ENCODE results near the gene CD7.

CD7 gene

DNA sequence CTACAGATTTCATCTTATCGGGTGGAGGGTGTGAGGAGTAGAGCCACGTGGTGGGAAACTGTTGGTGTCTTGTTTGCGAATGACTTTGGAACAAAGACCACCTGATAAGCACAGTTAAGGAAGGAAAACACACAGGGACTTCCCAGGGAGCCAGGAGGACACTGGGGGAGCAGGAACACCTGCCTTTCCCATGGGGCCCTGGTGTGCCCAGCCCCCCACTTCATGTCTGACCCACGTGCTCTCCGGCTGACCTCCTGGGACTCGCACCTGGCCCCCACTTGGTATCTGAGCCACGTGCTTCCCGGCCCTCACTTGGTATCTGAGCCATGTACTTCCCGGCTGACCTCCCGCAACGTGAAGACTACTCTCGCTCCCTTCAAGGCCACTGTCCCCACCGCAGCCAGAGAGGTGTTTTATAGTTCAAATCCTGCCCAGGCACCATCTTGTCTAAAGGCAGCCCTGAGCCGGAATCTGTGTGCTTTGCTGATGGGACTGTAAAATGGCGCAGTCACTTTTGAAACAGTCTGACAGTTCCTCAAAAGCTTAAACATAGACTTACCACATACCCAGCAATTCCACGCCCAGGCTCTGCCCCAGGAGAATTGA lies 38.5 kb downstream of the CD7 start:
- no peak for DNase-seq (ENCODE audit: low spot score)

- no peak for DNase-seq (ENCODE audit: low spot score)
Observed at GRCh38 chr17:82278308-82278707, 39.1 kb downstream of the CD7 start.

GRCh38 chr17:82277851-82278250 lies 39.6 kb downstream of the CD7 start:
- DNase-seq (ENCODE audit: low spot score), result no peak

GRCh38 chr17:82276938-82277337 lies 40.5 kb downstream of the CD7 start:
- no peak for DNase-seq (ENCODE audit: low spot score)

GRCh38 chr17:82275326-82275725 lies 42.1 kb downstream of the CD7 start:
- no peak for DNase-seq (ENCODE audit: low spot score)

DNA sequence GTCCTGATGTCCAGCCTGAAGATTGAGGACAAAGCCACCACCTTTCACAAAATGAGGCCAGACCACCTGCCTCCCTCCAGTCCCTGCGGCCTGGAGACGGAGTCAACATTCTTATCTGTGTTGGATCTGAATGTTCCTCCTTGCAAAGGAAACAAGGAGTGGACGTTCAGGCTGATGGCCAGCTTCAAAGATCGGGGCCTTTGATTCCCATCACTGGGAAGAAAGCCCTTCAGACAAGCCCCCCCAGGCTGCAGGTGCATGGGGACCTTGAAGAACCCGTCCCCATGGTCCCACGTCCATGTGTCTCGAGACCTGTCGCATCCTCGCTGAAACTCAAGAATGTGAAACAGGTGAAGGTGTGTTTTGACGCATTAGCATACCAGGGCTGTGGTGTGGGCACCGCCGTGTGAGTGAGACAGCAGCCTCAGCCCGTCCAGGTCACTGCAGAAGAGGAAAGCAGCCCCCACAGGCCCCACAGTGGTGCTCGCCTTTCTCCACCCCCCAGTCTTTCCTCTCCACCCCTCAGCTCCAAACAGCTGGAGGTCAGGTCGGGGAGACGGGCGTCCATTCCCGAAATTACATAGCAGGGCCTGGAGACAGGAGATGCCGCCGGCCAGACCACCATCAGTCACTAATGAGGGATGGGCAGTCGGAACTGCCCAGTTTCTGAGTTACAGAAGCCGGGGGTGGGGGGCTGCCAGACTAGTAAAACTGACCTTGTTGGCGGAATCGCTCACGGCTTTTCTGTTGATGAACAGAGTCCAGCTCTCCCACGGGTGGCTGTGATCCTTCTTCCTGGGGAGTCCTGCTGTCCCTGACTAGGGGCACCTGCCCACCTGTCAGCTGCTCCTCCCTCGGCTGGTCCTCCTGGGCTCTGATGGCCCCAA lies 43.0 kb downstream of the CD7 start:
- DNase-seq (ENCODE audit: low spot score), result no peak

GRCh38 chr17:82273327-82274133 lies 43.9 kb downstream of the CD7 start, which contains the start of gene CSNK1D:
CSNK1D (minus strand) TSS chr17:82273700; CDS start chr17:82273381, 319 bp downstream.
- DNase-seq (ENCODE audit: low spot score), result peak; percentile 91

- DNase-seq (ENCODE audit: low spot score), result no peak
Observed at GRCh38 chr17:82272495-82273326, 44.7 kb downstream of the CD7 start.

DNA sequence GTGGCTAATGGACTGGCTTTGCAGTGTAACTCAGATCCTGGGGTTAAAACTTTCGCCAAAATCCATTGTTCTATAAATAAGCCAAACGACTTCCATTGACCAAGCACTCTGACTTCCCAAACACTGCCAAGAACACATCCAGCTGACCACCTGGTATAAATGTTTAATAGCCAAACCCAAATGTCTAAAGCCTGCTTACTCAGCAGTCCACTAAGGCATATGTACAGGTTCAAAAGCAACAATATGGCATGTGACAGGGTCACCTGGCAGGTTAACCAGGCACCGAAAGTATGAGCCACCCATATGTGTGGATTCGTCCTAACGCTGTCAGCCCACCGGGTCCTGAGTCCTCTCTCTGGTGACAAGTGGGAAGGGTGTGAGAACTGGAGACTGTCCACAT lies 46.0 kb downstream of the CD7 start:
- DNase-seq (ENCODE audit: low spot score), result no peak

- DNase-seq (ENCODE audit: low spot score), result no peak
Observed at GRCh38 chr17:82270651-82271050, 46.8 kb downstream of the CD7 start.

DNA sequence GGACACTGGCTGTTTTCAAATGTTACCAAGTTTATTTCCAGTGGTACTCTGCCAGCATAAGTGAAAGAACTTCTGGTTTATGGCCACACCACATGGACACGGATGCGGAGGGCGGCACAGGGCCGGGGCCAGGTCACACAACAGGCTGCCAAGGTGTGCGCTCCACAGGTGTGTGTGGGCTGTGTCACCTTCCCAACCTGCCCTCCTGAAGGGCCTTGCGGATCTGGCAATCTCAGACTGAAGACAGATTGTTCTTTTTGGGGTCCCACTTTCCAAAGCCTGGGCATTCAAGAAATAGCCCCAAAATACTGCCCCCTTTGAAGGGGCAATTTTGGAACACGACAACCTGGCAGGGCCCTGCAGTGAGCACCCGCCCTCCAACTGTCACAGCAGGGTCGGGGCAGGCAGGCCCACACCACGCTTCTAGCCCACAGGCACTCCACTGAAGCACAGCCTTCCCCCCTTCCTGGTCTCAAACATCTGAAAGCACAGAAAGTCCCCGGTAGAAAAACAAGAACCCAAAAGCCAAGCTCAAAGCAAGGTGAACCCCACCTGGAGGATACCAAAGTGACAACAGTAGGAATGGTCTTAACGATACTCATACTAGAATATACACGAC lies 47.4 kb downstream of the CD7 start:
- DNase-seq (ENCODE audit: low spot score), result no peak

GRCh38 chr17:82269138-82269881 lies 48.1 kb downstream of the CD7 start:
- no peak for DNase-seq (ENCODE audit: low spot score)

DNA sequence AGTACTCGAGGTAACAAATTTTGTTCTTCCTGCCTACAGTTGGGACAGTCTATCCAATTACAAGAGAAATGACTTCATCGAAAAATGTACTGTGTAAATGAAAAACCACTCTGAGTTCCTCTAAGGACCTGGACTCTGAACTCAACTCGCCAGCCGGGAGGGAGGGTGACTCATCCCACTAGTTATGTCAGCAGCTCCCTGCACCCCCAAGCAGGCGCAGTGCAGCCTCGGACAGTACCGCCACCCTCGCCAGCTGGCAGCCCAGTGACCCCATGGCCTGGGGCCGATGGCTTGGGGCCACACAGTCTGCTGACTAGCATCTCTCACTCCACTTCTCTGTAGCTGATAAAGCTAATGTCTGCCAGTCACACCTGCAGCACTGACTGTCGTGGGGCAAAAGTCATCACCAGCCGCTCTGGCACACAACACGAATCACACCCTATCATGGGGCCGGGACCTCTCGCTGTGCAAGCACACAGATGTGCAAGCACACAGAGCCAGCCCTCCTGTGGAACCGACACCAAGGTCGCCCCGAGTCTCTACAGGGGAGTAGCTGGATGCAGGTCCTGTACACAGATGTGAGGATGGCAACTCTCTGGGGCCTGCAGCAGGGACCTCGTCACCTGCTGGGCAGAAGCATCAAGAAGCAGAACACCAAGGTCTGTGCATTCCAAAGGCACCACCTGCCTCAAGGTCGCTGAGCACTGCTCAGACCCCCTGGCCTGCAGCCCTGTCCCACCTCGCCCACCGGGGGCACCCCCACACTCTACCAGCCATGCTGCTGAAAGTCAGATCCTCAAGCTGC lies 49.6 kb downstream of the CD7 start:
- peak; percentile 86 for DNase-seq (ENCODE audit: low spot score)

- DNase-seq (ENCODE audit: low spot score), result no peak
Observed at GRCh38 chr17:82266142-82266541, 51.3 kb downstream of the CD7 start.

Data from LoVo (cell line).